Activated naive CD8-positive, alpha-beta T cell treated with anti-CD3 and anti-CD28 coated beads, Interleukin-2, amount 10 ng/mL, durations not matched to agents 7 days and 5 days (primary cell): Measurements from ENCODE around the gene CNOT8. TPM values are rescaled to one million over a fixed set of nuclear protein-coding genes. Genes with fewer than 3 reads are reported as not detected.
"Not testable (repeated sequence)": the region's sequence is repeated elsewhere in the genome, so short reads cannot be mapped to it uniquely, and the experiment has no call there.

Experiments
- ATAC-seq: fragments of 150-1000 bp; cut with Tn5 transposase; one replicate; pipeline ENCODE4 v1.10.0; 2021; ENCODE audit warnings: low read depth, moderate library complexity
- POLR2A ChIA-PET: fragments of 350-600 bp; sonication (Branson Sonifier 250); formaldehyde crosslinking; loops from one replicate; lab custom pipeline; 2021; ENCODE audit warnings: antibody characterized with exemption; lab: Charles Lee
- DNase-seq: peaks from one replicate; pipeline ENCODE4 v3.0.0; 2021
- H3K27ac Mint-ChIP-seq: one replicate; pipeline ENCODE4 v1.8.0; 2022; ENCODE audit warnings: mild to moderate bottlenecking, mixed read lengths
- H3K27me3 Mint-ChIP-seq: one replicate; pipeline ENCODE4 v1.8.0; 2022; ENCODE audit warnings: mild to moderate bottlenecking, moderate library complexity, mixed read lengths
- H3K36me3 Mint-ChIP-seq: one replicate; pipeline ENCODE4 v1.8.0; 2021; ENCODE audit warnings: mild to moderate bottlenecking, mixed read lengths
- H3K4me1 Mint-ChIP-seq: one replicate; pipeline ENCODE4 v1.8.0; 2021; ENCODE audit warnings: mixed read lengths
- H3K4me3 Mint-ChIP-seq: one replicate; pipeline ENCODE4 v1.8.0; 2022; ENCODE audit warnings: mild to moderate bottlenecking, moderate library complexity, mixed read lengths
- H3K9me3 Mint-ChIP-seq: one replicate; pipeline ENCODE4 v1.8.0; 2021; ENCODE audit warnings: mixed read lengths
- total RNA-seq, 2 experiments: library from RNA; stranded (reverse); gene quantifications; one replicate each; pipeline ENCODE4 v1.2.3, GENCODE V29; 2021

Gene CNOT8
- total RNA-seq, 2 experiments from 2014 or later = 77.7 to 78.3 TPM

- H3K4me3 Mint-ChIP-seq = no peak overlapping the region
- POLR2A ChIA-PET = no interaction called here
- H3K4me1 Mint-ChIP-seq = peaks cover 24% of the 10 kb centered on the region
- ATAC-seq = no peak
- H3K36me3 Mint-ChIP-seq = peaks cover 33% of the 10 kb centered on the region
- H3K27me3 Mint-ChIP-seq = no peaks in the 10 kb centered on the region
- DNase-seq = no peak
- H3K9me3 Mint-ChIP-seq = no peaks in the 10 kb centered on the region
- no peak overlapping the region for H3K27ac Mint-ChIP-seq
Measured at GRCh38 chr5:154823605-154824004, 34.8 kb upstream of the CNOT8 start.

DNA sequence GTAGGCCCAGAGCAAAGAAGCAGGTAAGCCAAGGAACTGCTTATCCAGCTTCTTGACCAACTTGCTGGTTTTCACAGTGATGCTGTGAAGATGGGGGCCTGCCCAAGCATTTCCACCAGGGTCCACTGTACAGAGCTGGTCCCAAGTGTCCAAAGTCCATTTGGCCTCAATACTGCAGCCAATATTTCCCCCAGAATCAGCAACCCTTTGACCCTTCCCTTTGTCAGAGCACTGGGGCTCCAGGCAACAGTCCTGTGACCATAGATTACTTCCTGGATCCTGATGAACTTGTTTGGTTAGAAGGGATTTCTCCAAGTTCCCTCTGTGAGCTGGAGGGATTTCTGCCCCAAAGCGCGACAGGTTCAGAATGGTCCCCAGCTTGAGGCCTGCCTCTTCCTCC, 34.4 kb upstream of the CNOT8 start:
- Mint-ChIP-seq H3K27ac (no peak overlapping the region), H3K4me1 (peaks cover 19% of the 10 kb centered on the region), H3K36me3 (peaks cover 28% of the 10 kb centered on the region), H3K9me3 (no peaks in the 10 kb centered on the region), H3K4me3 (no peak overlapping the region), H3K27me3 (no peaks in the 10 kb centered on the region)
- DNase-seq (no peak), ATAC-seq (no peak)
- POLR2A ChIA-PET = no interaction called here

GRCh38 chr5:154829181-154829588, 29.2 kb upstream of the CNOT8 start:
- no peak for DNase-seq

GRCh38 chr5:154829589-154830218, 28.7 kb upstream of the CNOT8 start:
- peak; percentile 72 for ATAC-seq
- no peaks in the 10 kb centered on the region for H3K9me3 Mint-ChIP-seq
- H3K4me1 Mint-ChIP-seq = peaks cover 22% of the 10 kb centered on the region
- POLR2A ChIA-PET = interaction anchor here (1.5 kb wide), 1 partner anchor 48 kb away, joined by 3 read pairs; no protein-coding TSS in a partner anchor
- H3K36me3 Mint-ChIP-seq = peaks cover 14% of the 10 kb centered on the region
- H3K27me3 Mint-ChIP-seq = no peaks in the 10 kb centered on the region
- peak; percentile 40 for DNase-seq
- peak overlapping the region; percentile 28 for H3K4me3 Mint-ChIP-seq
- H3K27ac Mint-ChIP-seq = peak overlapping the region; percentile 74

More at GRCh38 chr5:154829181-154829588, 29.2 kb upstream of the CNOT8 start:
- H3K36me3 Mint-ChIP-seq = peaks cover 12% of the 10 kb centered on the region
- peak overlapping the region; percentile 74 for H3K27ac Mint-ChIP-seq
- peaks cover 22% of the 10 kb centered on the region for H3K4me1 Mint-ChIP-seq
- H3K9me3 Mint-ChIP-seq = no peaks in the 10 kb centered on the region
- H3K27me3 Mint-ChIP-seq = no peaks in the 10 kb centered on the region
- no peak for ATAC-seq
- peak overlapping the region; percentile 28 for H3K4me3 Mint-ChIP-seq
- POLR2A ChIA-PET = interaction anchor here (1.5 kb wide), 1 partner anchor 48 kb away, joined by 3 read pairs; no protein-coding TSS in a partner anchor

- POLR2A ChIA-PET = interaction anchor here (1.5 kb wide), 1 partner anchor 49 kb away, joined by 3 read pairs; no protein-coding TSS in a partner anchor
- H3K27ac Mint-ChIP-seq = peak overlapping the region; percentile 74
- no peak for DNase-seq
- peak overlapping the region; percentile 28 for H3K4me3 Mint-ChIP-seq
- H3K9me3 Mint-ChIP-seq = no peaks in the 10 kb centered on the region
- peaks cover 14% of the 10 kb centered on the region for H3K36me3 Mint-ChIP-seq
- no peaks in the 10 kb centered on the region for H3K27me3 Mint-ChIP-seq
- no peak for ATAC-seq
- peaks cover 22% of the 10 kb centered on the region for H3K4me1 Mint-ChIP-seq
Measured at GRCh38 chr5:154830219-154830595, 28.2 kb upstream of the CNOT8 start.

DNA sequence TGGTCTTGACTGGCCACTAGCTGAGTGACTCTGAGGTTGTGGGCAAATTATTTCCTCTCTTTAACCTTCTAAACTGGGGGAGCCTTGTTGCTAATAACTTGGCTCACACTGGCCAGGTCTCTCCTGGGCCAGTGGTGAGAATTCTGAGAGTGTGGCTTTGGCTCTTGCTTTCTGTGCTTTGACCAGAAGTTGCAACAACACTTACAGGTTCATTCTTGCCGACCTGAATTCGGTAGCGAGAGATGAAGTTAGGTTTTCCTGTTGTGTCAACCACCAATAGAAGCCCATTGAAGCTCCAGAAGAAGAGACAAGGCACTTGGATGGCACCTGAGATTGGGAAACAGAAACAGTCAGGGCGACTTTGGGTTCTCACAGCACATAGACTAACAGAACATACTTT, 27.8 kb upstream of the CNOT8 start:
- H3K27ac Mint-ChIP-seq = peak overlapping the region; percentile 74
- ATAC-seq (no peak), DNase-seq (no peak)
- H3K4me3 Mint-ChIP-seq = peak overlapping the region; percentile 28
- peaks cover 22% of the 10 kb centered on the region for H3K4me1 Mint-ChIP-seq
- POLR2A ChIA-PET = no interaction called here
- H3K27me3 Mint-ChIP-seq = no peaks in the 10 kb centered on the region
- H3K9me3 Mint-ChIP-seq = no peaks in the 10 kb centered on the region
- H3K36me3 Mint-ChIP-seq = peaks cover 13% of the 10 kb centered on the region

DNA sequence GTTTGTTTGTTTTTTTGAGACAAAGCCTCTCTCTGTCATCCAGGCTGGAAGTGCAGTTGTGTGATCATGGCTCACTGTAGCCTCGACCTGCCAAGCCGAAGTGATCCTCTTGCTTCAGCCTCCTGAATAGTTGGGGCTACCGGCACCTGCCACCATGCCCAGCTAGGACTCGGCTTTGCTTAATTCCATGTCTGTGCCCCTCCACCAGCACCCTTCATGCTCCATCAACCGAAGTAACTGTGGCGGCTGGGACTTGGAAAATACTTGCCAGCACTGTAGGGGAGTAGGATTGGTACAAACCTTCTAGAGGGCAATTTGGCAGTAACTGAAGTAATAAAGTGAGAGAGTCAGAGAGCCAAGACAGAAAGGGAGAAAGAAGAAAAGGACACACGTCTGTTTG, 27.0 kb upstream of the CNOT8 start:
- DNase-seq = no peak
- POLR2A ChIA-PET = no interaction called here
- H3K9me3 Mint-ChIP-seq = no peaks in the 10 kb centered on the region
- peaks cover 8% of the 10 kb centered on the region for H3K36me3 Mint-ChIP-seq
- ATAC-seq = no peak
- H3K27me3 Mint-ChIP-seq = no peaks in the 10 kb centered on the region
- H3K4me1 Mint-ChIP-seq = peaks cover 22% of the 10 kb centered on the region
- peak overlapping the region; percentile 25 for H3K27ac Mint-ChIP-seq
- no peak overlapping the region for H3K4me3 Mint-ChIP-seq

DNA sequence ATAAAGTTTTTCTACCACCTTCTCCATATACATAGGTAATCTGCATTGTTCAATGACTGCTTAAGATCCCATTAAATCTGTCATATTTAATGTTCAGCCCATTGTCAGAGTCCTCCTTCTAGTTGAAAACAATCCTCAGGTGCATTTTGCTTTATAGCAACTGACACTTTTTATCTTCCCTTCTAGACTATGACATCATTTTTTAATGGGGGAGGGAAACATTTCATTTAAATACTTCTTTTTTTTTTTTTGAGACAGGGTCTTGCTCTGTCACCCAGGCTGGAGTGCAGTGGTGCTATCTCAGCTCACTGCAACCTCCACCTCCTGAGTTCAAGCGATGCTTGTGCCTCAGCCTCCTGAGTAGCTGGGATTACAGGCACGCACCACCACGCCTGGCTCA, 25.6 kb upstream of the CNOT8 start:
- H3K4me1 Mint-ChIP-seq = peaks cover 18% of the 10 kb centered on the region
- H3K27me3 Mint-ChIP-seq, DNase-seq, H3K27ac Mint-ChIP-seq, H3K9me3 Mint-ChIP-seq, H3K4me3 Mint-ChIP-seq, ATAC-seq, POLR2A ChIA-PET, H3K36me3 Mint-ChIP-seq: not testable (repeated sequence)

DNA sequence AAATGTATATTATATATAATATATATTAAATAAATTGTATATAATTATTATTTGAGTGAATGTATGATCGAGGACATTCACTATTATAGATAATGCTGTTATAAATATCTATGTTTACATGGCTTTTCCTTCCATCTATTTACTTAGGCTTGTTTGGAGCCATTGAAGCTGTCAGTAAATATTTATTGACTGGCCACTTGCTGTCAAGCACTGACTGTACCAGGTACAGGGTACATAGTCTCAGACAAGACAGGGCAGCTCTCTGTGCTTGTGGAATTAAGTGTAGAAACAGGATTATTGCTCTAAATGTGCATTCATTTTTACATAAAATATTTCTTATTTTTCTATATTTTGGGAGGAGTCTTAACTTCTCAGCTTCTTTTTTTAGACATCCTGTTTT, 24.4 kb upstream of the CNOT8 start:
- H3K27me3 Mint-ChIP-seq = no peaks in the 10 kb centered on the region
- ATAC-seq (no peak), DNase-seq (no peak)
- peaks cover 14% of the 10 kb centered on the region for H3K4me1 Mint-ChIP-seq
- no peak overlapping the region for H3K27ac Mint-ChIP-seq
- H3K36me3 Mint-ChIP-seq = peaks cover 6% of the 10 kb centered on the region
- no peaks in the 10 kb centered on the region for H3K9me3 Mint-ChIP-seq
- POLR2A ChIA-PET = no interaction called here
- no peak overlapping the region for H3K4me3 Mint-ChIP-seq

DNA sequence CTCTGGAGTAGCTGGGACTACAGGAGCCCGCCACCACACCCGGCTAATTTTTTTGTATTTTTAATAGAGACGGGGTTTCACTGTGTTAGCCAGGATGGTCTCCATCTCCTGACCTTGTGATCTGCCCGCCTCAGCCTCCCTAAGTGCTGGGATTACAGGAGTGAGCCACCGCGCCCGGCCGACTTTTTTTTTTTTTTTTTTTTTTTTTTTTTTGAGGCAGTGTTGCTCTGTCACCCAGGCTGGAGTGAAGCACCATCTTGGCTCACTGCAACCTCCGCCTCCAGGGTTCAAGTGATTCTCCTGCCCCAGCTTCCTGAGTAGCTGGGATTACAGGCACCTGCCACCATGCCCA, 22.8 kb upstream of the CNOT8 start:
- H3K4me1 Mint-ChIP-seq, POLR2A ChIA-PET, H3K27ac Mint-ChIP-seq, H3K27me3 Mint-ChIP-seq, DNase-seq, H3K9me3 Mint-ChIP-seq, ATAC-seq, H3K4me3 Mint-ChIP-seq, H3K36me3 Mint-ChIP-seq: not testable (repeated sequence)

DNA sequence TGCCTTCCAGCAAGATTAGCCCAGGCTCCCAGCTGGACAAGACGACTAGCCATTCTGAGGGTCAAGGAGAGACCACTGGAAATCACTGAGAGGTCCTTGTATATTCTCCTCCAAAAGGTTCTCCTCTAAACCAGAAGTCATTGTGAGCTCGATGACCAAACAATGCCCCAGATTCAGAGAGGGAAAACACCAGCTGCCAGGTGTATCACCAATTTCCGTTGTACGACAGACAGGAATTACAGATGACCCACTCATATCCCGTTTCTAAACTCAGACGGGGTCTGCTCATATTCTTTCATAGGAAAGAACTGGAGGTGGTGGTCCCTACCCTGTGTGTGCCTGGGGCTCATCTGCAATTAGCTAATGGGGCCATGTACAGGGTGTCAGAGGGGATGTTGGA, 22.2 kb upstream of the CNOT8 start:
- Mint-ChIP-seq H3K27ac (no peak overlapping the region), H3K4me3 (no peak overlapping the region), H3K36me3 (peaks cover 6% of the 10 kb centered on the region), H3K27me3 (no peaks in the 10 kb centered on the region), H3K9me3 (no peaks in the 10 kb centered on the region), H3K4me1 (no peaks in the 10 kb centered on the region)
- ATAC-seq (no peak), DNase-seq (no peak)
- POLR2A ChIA-PET = no interaction called here

- POLR2A ChIA-PET = no interaction called here
- Mint-ChIP-seq H3K9me3 (no peaks in the 10 kb centered on the region), H3K27ac (no peak overlapping the region), H3K4me1 (no peaks in the 10 kb centered on the region), H3K27me3 (no peaks in the 10 kb centered on the region), H3K36me3 (peaks cover 4% of the 10 kb centered on the region), H3K4me3 (no peak overlapping the region)
- DNase-seq (no peak), ATAC-seq (no peak)
Measured at GRCh38 chr5:154837009-154837901, 21.2 kb upstream of the CNOT8 start.

GRCh38 chr5:154840435-154841272, 17.8 kb upstream of the CNOT8 start:
- Mint-ChIP-seq H3K4me1 (no peaks in the 10 kb centered on the region), H3K9me3 (no peaks in the 10 kb centered on the region), H3K27me3 (no peaks in the 10 kb centered on the region), H3K36me3 (peaks cover 2% of the 10 kb centered on the region), H3K27ac (no peak overlapping the region), H3K4me3 (no peak overlapping the region)
- no peak for DNase-seq
- ATAC-seq = no peak
- POLR2A ChIA-PET = interaction anchor here (1.0 kb wide), 1 partner anchor 10 kb away, joined by 3 read pairs; no protein-coding TSS in a partner anchor
